ENCODE data around the gene NKD2.

The NKD2 gene

DNA sequence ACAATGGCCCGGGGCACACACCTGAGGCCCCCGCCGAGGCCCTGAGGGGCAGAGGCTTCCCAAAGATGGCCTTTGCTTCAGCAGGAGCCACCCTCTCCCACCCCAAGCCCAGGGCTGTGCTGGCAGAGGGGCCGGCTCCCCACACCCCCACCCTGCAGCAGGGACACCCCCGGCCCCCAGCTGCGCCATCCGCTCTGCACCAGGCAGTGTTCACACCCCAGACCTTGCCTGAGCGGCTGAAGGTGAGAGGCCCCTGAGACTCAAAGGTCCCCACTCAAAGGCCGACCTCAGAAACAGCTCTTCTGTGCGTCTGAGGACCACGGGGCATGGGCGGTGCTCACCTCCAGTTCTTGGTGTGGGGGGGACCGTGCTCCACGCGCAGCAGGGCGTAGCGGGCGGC lies 65.6 kb downstream of the NKD2 start:
- Histone ChIP-seq H3F3A (ENCODE audit: insufficient read depth) (no peaks in the 10 kb centered on the region), H2AFZ (ENCODE audit: low read depth, low read length, severe bottlenecking) (no peak overlapping the region), H3K4me2 (ENCODE audit: low read depth, low read length, poor library complexity, severe bottlenecking) (no peak overlapping the region), H3K9me3 (ENCODE audit: insufficient read depth, low read length) (no peaks in the 10 kb centered on the region), H3K79me2 (ENCODE audit: insufficient read depth, low read length) (no peaks in the 10 kb centered on the region), H3K9me2 (replicated peaks; ENCODE audit: insufficient read depth, low read length) (no peaks in the 10 kb centered on the region), H3K4me3 (ENCODE audit: insufficient read depth, low read length, poor library complexity, severe bottlenecking) (no peak overlapping the region), H3K9ac (ENCODE audit: low read length) (no peak overlapping the region), H3K27ac (ENCODE audit: low read depth, low read length) (no peak overlapping the region), H3K27me3 (ENCODE audit: low read length) (no peaks in the 10 kb centered on the region), H4K20me1 (ENCODE audit: low read depth, low read length) (no peaks in the 10 kb centered on the region), H3K36me3 (ENCODE audit: low read length) (no peaks in the 10 kb centered on the region)
- TF ChIP-seq, protein P1, sequence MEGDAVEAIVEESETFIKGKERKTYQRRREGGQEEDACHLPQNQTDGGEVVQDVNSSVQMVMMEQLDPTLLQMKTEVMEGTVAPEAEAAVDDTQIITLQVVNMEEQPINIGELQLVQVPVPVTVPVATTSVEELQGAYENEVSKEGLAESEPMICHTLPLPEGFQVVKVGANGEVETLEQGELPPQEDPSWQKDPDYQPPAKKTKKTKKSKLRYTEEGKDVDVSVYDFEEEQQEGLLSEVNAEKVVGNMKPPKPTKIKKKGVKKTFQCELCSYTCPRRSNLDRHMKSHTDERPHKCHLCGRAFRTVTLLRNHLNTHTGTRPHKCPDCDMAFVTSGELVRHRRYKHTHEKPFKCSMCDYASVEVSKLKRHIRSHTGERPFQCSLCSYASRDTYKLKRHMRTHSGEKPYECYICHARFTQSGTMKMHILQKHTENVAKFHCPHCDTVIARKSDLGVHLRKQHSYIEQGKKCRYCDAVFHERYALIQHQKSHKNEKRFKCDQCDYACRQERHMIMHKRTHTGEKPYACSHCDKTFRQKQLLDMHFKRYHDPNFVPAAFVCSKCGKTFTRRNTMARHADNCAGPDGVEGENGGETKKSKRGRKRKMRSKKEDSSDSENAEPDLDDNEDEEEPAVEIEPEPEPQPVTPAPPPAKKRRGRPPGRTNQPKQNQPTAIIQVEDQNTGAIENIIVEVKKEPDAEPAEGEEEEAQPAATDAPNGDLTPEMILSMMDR (IDR thresholded peaks at IDR 0.05; ENCODE audit: insufficient read depth, low read length, poor library complexity, severe bottlenecking): no peak
- TF ChIP-seq EZH2phosphoT487 (conservative IDR thresholded peaks at IDR 0.05; ENCODE audit: low read length): no peak

DNA sequence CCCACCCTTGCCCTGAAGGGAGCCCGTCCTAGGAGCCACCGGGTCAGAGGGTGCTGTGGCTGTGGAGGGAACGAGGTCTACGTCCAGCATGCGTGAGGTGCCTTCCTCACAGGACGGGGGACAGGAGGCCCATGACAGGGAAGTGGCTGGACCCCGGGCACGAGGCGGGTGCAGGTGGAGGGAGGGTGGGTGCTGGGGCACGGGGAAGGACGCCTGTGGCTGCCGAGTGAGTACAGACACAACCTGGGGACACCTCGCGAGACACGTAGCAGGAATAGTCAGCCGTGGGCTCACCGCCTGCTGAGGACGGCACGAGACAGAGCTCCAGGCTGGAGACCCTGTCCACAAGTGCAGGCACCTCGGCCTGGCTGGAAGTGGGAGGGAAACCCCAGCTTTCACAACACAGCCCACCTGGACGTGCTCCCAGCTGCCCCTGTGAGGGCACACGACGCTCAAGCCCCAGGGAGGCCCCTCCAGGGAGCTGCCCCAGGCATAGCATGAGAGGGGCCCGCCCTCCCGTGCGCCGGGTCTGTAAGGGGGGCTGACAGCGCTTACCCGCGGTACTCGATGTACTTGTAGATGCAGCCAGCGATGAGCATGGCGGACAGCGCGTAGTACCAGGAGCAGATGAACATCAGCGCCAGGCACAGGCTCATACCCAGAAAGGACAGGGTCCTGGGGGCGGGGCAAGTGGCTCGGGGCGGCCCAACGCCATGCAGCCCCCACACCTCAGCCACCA lies 66.4 kb downstream of the NKD2 start:
- no peak overlapping the region for H3K4me2 ChIP-seq (ENCODE audit: low read depth, low read length, poor library complexity, severe bottlenecking)
- H3K79me2 ChIP-seq (ENCODE audit: insufficient read depth, low read length): no peaks in the 10 kb centered on the region
- H3K36me3 ChIP-seq (ENCODE audit: low read length): no peaks in the 10 kb centered on the region
- H4K20me1 ChIP-seq (ENCODE audit: low read depth, low read length): no peaks in the 10 kb centered on the region
- no peak overlapping the region for H3K27ac ChIP-seq (ENCODE audit: low read depth, low read length)
- no peak overlapping the region for H3K4me3 ChIP-seq (ENCODE audit: insufficient read depth, low read length, poor library complexity, severe bottlenecking)
- TF ChIP-seq EZH2phosphoT487 (conservative IDR thresholded peaks at IDR 0.05; ENCODE audit: low read length): no peak
- TF ChIP-seq, protein P1 (IDR thresholded peaks at IDR 0.05; ENCODE audit: insufficient read depth, low read length, poor library complexity, severe bottlenecking): no peak
- no peaks in the 10 kb centered on the region for H3K9me2 ChIP-seq (replicated peaks; ENCODE audit: insufficient read depth, low read length)
- no peaks in the 10 kb centered on the region for H3F3A ChIP-seq (ENCODE audit: insufficient read depth)
- H2AFZ ChIP-seq (ENCODE audit: low read depth, low read length, severe bottlenecking): no peak overlapping the region
- no peaks in the 10 kb centered on the region for H3K27me3 ChIP-seq (ENCODE audit: low read length)
- H3K9me3 ChIP-seq (ENCODE audit: insufficient read depth, low read length): no peaks in the 10 kb centered on the region
- H3K9ac ChIP-seq (ENCODE audit: low read length): no peak overlapping the region

DNA sequence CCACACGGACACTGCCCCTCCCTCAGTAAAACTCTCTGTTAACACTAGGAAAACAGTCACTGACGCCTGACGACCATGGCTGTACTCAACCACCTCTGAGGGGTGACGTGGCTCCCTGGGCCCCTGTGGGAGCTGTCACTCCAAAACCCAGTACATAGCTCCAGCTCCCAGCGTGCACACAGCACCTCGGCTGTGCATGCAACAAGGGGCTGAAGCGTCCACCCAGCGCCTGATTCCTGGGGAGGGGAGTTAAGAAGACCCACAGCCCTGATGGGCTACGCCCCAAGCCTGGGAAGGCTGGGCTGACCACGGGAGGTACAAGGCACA lies 66.9 kb downstream of the NKD2 start:
- H3K9me2 ChIP-seq (replicated peaks; ENCODE audit: insufficient read depth, low read length): no peaks in the 10 kb centered on the region
- H3K4me2 ChIP-seq (ENCODE audit: low read depth, low read length, poor library complexity, severe bottlenecking): no peak overlapping the region
- H3K79me2 ChIP-seq (ENCODE audit: insufficient read depth, low read length): no peaks in the 10 kb centered on the region
- no peak overlapping the region for H3K9ac ChIP-seq (ENCODE audit: low read length)
- no peaks in the 10 kb centered on the region for H3K27me3 ChIP-seq (ENCODE audit: low read length)
- TF ChIP-seq, protein P1 (IDR thresholded peaks at IDR 0.05; ENCODE audit: insufficient read depth, low read length, poor library complexity, severe bottlenecking): no peak
- no peak for TF ChIP-seq EZH2phosphoT487 (conservative IDR thresholded peaks at IDR 0.05; ENCODE audit: low read length)
- H4K20me1 ChIP-seq (ENCODE audit: low read depth, low read length): no peaks in the 10 kb centered on the region
- H3K9me3 ChIP-seq (ENCODE audit: insufficient read depth, low read length): no peaks in the 10 kb centered on the region
- no peaks in the 10 kb centered on the region for H3K36me3 ChIP-seq (ENCODE audit: low read length)
- H3F3A ChIP-seq (ENCODE audit: insufficient read depth): no peaks in the 10 kb centered on the region
- no peak overlapping the region for H3K4me3 ChIP-seq (ENCODE audit: insufficient read depth, low read length, poor library complexity, severe bottlenecking)
- no peak overlapping the region for H2AFZ ChIP-seq (ENCODE audit: low read depth, low read length, severe bottlenecking)
- no peak overlapping the region for H3K27ac ChIP-seq (ENCODE audit: low read depth, low read length)
